ENCODE results near the gene SCAMP4.

GRCh38 chr19:1957562-1958248 lies 52.5 kb downstream of the SCAMP4 start:
- TF ChIP-seq SMAD3 (CRISPR knock-in tag; IDR thresholded peaks at IDR 0.05; ENCODE audit: borderline replicate concordance) (no peak), SP1 (CRISPR knock-in tag; conservative IDR thresholded peaks at IDR 0.05) (no peak), ZBTB43 (CRISPR knock-in tag; IDR thresholded peaks at IDR 0.05) (no peak), JUN (CRISPR knock-in tag; IDR thresholded peaks at IDR 0.05) (no peak), ZNF138 (CRISPR knock-in tag; conservative IDR thresholded peaks at IDR 0.05) (no peak), CTCF (IDR thresholded peaks at IDR 0.05) (no peak), ESRRA (CRISPR knock-in tag; IDR thresholded peaks at IDR 0.05; ENCODE audit: borderline replicate concordance) (no peak), KAT7 (CRISPR knock-in tag; IDR thresholded peaks at IDR 0.05; ENCODE audit: borderline replicate concordance) (no peak), RELA (CRISPR knock-in tag; IDR thresholded peaks at IDR 0.05; ENCODE audit: borderline replicate concordance) (no peak)
- TF ChIP-seq, protein P1, sequence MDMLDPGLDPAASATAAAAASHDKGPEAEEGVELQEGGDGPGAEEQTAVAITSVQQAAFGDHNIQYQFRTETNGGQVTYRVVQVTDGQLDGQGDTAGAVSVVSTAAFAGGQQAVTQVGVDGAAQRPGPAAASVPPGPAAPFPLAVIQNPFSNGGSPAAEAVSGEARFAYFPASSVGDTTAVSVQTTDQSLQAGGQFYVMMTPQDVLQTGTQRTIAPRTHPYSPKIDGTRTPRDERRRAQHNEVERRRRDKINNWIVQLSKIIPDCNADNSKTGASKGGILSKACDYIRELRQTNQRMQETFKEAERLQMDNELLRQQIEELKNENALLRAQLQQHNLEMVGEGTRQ (CRISPR knock-in tag; IDR thresholded peaks at IDR 0.05): no peak
